H1 (cell line): Measurements from ENCODE around the gene SCART1. TPM values are rescaled to one million over a fixed set of nuclear protein-coding genes. Genes with fewer than 3 reads are reported as not detected.

Experiments used
- GTF2F1 ChIP-seq: IDR thresholded peaks from 2 replicates; pipeline ENCODE4 v1.6.1; 2012; ENCODE audit warnings: low read depth, low read length, improper control_type of control experiment, borderline replicate concordance
- NRF1 ChIP-seq: IDR thresholded peaks from 2 replicates; pipeline ENCODE4 v1.6.1; 2011; ENCODE audit warnings: mild to moderate bottlenecking, low read depth, low read length, improper control_type of control experiment
- SP4 ChIP-seq: IDR thresholded peaks from 2 replicates; pipeline ENCODE4 v1.6.1; 2012; ENCODE audit warnings: low read length, inconsistent platforms
- polyA plus RNA-seq, 7 experiments: library from polyadenylated mRNA; depleted of rRNA in 3 of 7; stranded (reverse) in 5 of 7; unstranded in 2 of 7; fragments of >200 nt in 5 of 7; fragments of 200-250 nt in 2 of 7; gene quantifications; 1 replicate in 5 of 7; 2 replicates in 1 of 7; 4 replicates in 1 of 7; pipeline versions ENCODE4 v1.2.1 to v1.2.3, GENCODE V29; 2011 to 2013; ENCODE audit warnings: missing spikeins in 2 of 7, mixed read lengths in 2 of 7
- total RNA-seq: library from RNA; stranded (reverse); fragmentation: NEBNext Ultra II Directional; extraction: Animal tissue kit (Norgen Biotek cat#: 25700); gene quantifications from 2 replicates; pipeline ENCODE4 v1.2.1, GENCODE V29; 2021

The SCART1 gene
- total and polyA plus RNA-seq, 2 of the 8 experiments (the other 6 are each of a cell fraction or from before 2014, with no cell fraction given), result 0.14 to 0.19 TPM

- TF ChIP-seq GTF2F1, result no peak
- no peak for TF ChIP-seq NRF1
- TF ChIP-seq SP4, result no peak
Observed at GRCh38 chr10:133475821-133476640, 22.3 kb downstream of the SCART1 start (continued).
